ENCODE measurements around the gene ZFPL1. TPM values are rescaled to one million over a fixed set of nuclear protein-coding genes. Genes with fewer than 3 reads are reported as not detected.

Gene ZFPL1
- total RNA-seq, 1 donor from 2014 or later = 37.9 TPM

DNA sequence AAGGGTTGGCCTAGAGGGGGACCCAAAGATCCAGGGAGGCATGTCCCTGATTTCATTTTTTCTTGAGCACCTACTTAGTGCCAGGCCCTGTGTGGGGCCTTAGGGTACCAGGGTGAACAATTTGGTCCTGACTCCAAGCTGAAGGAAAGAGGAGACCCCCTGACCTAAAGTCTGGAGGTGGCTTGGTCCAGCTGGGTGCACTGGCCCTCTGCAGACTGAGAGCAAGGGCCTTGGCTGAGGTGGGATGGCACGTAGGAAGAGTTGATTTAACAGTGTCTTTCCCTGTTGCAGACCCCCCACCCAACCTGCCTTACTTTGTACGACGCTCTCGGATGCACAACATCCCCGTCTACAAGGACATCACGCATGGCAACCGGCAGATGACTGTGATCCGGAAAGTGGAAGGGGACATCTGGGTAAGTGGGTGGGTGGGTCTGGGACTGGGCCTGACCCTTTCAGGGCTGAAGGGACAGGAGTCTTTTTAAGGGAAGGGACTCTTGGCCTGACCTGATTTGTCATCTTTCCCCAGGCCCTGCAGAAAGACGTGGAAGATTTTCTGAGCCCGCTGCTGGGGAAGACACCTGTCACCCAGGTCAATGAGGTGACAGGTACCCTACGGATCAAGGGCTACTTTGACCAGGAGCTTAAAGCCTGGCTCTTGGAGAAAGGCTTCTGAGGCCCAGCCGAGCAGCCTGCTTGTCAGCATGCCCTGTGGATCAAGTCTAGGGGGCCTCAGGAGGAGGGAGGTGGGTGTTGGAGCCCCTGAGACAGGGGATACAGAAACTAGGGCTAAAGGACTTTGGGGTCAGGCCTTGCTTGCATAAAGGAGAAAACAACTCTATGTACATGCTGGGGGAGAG, 41.4 kb downstream of the ZFPL1 start:
- Histone ChIP-seq H2AFZ (ENCODE audit: low read depth, low read length) (no peak overlapping the region), H3K79me2 (ENCODE audit: insufficient read depth, low read length) (peaks cover 47% of the 10 kb centered on the region), H3K27ac (ENCODE audit: low read depth, low read length) (no peak overlapping the region), H3K36me3 (ENCODE audit: insufficient read depth, low read length) (peaks cover 36% of the 10 kb centered on the region), H3K27me3 (ENCODE audit: insufficient read depth, low read length) (no peaks in the 10 kb centered on the region), H3K4me1 (ENCODE audit: insufficient read depth, low read length) (peaks cover 12% of the 10 kb centered on the region), H3K4me3 (ENCODE audit: insufficient read depth, low read depth, low read length) (no peak overlapping the region), H4K20me1 (ENCODE audit: insufficient read depth, low read length) (peaks cover 53% of the 10 kb centered on the region), H3K9me3 (ENCODE audit: insufficient read depth, low read depth, low read length) (no peaks in the 10 kb centered on the region), H3K9ac (ENCODE audit: low read length) (no peak overlapping the region), H3K4me2 (ENCODE audit: low read length) (no peak overlapping the region)
- H3K36me3 Mint-ChIP-seq (ENCODE audit: low read depth, unreplicated experiment) = peaks cover 16% of the 10 kb centered on the region
- no peaks in the 10 kb centered on the region for H3K9me3 Mint-ChIP-seq (ENCODE audit: unreplicated experiment)
- DNase-seq (ENCODE audit: low read depth) (no peak), FAIRE-seq (no peak)
- no peak overlapping the region for H3K27ac Mint-ChIP-seq (ENCODE audit: unreplicated experiment)
- no peak overlapping the region for H3K4me3 Mint-ChIP-seq (ENCODE audit: unreplicated experiment)
- no peak for TF ChIP-seq EZH2 (IDR thresholded peaks at IDR 0.05; ENCODE audit: insufficient read depth, low read length)
- TF ChIP-seq, protein P1, sequence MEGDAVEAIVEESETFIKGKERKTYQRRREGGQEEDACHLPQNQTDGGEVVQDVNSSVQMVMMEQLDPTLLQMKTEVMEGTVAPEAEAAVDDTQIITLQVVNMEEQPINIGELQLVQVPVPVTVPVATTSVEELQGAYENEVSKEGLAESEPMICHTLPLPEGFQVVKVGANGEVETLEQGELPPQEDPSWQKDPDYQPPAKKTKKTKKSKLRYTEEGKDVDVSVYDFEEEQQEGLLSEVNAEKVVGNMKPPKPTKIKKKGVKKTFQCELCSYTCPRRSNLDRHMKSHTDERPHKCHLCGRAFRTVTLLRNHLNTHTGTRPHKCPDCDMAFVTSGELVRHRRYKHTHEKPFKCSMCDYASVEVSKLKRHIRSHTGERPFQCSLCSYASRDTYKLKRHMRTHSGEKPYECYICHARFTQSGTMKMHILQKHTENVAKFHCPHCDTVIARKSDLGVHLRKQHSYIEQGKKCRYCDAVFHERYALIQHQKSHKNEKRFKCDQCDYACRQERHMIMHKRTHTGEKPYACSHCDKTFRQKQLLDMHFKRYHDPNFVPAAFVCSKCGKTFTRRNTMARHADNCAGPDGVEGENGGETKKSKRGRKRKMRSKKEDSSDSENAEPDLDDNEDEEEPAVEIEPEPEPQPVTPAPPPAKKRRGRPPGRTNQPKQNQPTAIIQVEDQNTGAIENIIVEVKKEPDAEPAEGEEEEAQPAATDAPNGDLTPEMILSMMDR (IDR thresholded peaks at IDR 0.05; ENCODE audit: insufficient read depth, low read depth, low read length) = no peak
- no peaks in the 10 kb centered on the region for H3K27me3 Mint-ChIP-seq (ENCODE audit: low read depth, unreplicated experiment)
- H3K4me1 Mint-ChIP-seq (ENCODE audit: low read depth, unreplicated experiment) = peaks cover 10% of the 10 kb centered on the region

GRCh38 chr11:65126624-65127274, 42.7 kb downstream of the ZFPL1 start:
- H3K79me2 ChIP-seq (ENCODE audit: insufficient read depth, low read length) = peaks cover 43% of the 10 kb centered on the region
- H4K20me1 ChIP-seq (ENCODE audit: insufficient read depth, low read length) = peaks cover 55% of the 10 kb centered on the region
- no peak overlapping the region for H3K9ac ChIP-seq (ENCODE audit: low read length)
- TF ChIP-seq, protein P1 (IDR thresholded peaks at IDR 0.05; ENCODE audit: insufficient read depth, low read depth, low read length) = no peak
- TF ChIP-seq EZH2 (IDR thresholded peaks at IDR 0.05; ENCODE audit: insufficient read depth, low read length) = no peak
- H2AFZ ChIP-seq (ENCODE audit: low read depth, low read length) = no peak overlapping the region
- H3K9me3 ChIP-seq (ENCODE audit: insufficient read depth, low read depth, low read length) = no peaks in the 10 kb centered on the region
- Mint-ChIP-seq H3K27ac (ENCODE audit: unreplicated experiment) (peak overlapping the region; percentile 47), H3K27me3 (ENCODE audit: low read depth, unreplicated experiment) (no peaks in the 10 kb centered on the region), H3K4me3 (ENCODE audit: unreplicated experiment) (no peak overlapping the region), H3K36me3 (ENCODE audit: low read depth, unreplicated experiment) (peaks cover 14% of the 10 kb centered on the region), H3K4me1 (ENCODE audit: low read depth, unreplicated experiment) (peaks cover 4% of the 10 kb centered on the region), H3K9me3 (ENCODE audit: unreplicated experiment) (no peaks in the 10 kb centered on the region)
- H3K4me1 ChIP-seq (ENCODE audit: insufficient read depth, low read length) = peaks cover 4% of the 10 kb centered on the region
- no peak overlapping the region for H3K4me3 ChIP-seq (ENCODE audit: insufficient read depth, low read depth, low read length)
- no peak overlapping the region for H3K27ac ChIP-seq (ENCODE audit: low read depth, low read length)
- H3K27me3 ChIP-seq (ENCODE audit: insufficient read depth, low read length) = no peaks in the 10 kb centered on the region
- H3K4me2 ChIP-seq (ENCODE audit: low read length) = no peak overlapping the region
- FAIRE-seq (no peak), DNase-seq (ENCODE audit: low read depth) (no peak)
- H3K36me3 ChIP-seq (ENCODE audit: insufficient read depth, low read length) = peaks cover 38% of the 10 kb centered on the region

Measured in astrocyte (in vitro differentiated cells and primary cell).